NCI-H526 treated with DMSO at 0.1 percent for 48 hours (cell line): Measurements from ENCODE around the gene SMCP.
A peak's percentile ranks its signal among the peaks of the same experiment; 100 is the strongest.

Source experiments
- DNase-seq: peaks from one replicate; lab custom pipeline; 2025; lab: John Stamatoyannopoulos, UW

Gene SMCP

GRCh38 chr1:152878042-152878441, at the start of gene SMCP:
SMCP (plus strand) TSS chr1:152878322; CDS start chr1:152884423, 6,101 bp downstream.
- no peak for DNase-seq

GRCh38 chr1:152836870-152837269, 41.3 kb upstream of the SMCP start:
- no peak for DNase-seq

- DNase-seq, result no peak
Observed at GRCh38 chr1:152842556-152842955, 35.6 kb upstream of the SMCP start, which contains the start of gene LCE6A. LCE6A (plus strand) TSS chr1:152842856; CDS start chr1:152843521, 665 bp downstream.

- DNase-seq, result no peak
Observed at GRCh38 chr1:152855661-152856060, 22.5 kb upstream of the SMCP start.

- DNase-seq, result no peak
Observed at GRCh38 chr1:152858062-152858461, 20.1 kb upstream of the SMCP start.

GRCh38 chr1:152859696-152860095, 18.4 kb upstream of the SMCP start, which contains the start of gene LCE7A:
LCE7A (plus strand) TSS chr1:152859996; CDS start chr1:152860698, 702 bp downstream.
- no peak for DNase-seq

GRCh38 chr1:152860129-152860528, 18.0 kb upstream of the SMCP start:
- no peak for DNase-seq

- no peak for DNase-seq
Observed at GRCh38 chr1:152861374-152861773, 16.7 kb upstream of the SMCP start.

- no peak for DNase-seq
Observed at GRCh38 chr1:152864443-152864842, 13.7 kb upstream of the SMCP start.

GRCh38 chr1:152866321-152866720, 11.8 kb upstream of the SMCP start:
- no peak for DNase-seq

- DNase-seq, result peak; percentile 57
Observed at GRCh38 chr1:152869808-152870419, 8.2 kb upstream of the SMCP start.

- DNase-seq, result no peak
Observed at GRCh38 chr1:152870831-152871730, 7.0 kb upstream of the SMCP start.

GRCh38 chr1:152871731-152872126, 6.4 kb upstream of the SMCP start:
- no peak for DNase-seq

GRCh38 chr1:152873495-152873894, 4.6 kb upstream of the SMCP start:
- DNase-seq, result no peak

GRCh38 chr1:152876827-152877226, 1.3 kb upstream of the SMCP start:
- DNase-seq, result no peak

GRCh38 chr1:152879559-152880198, 1.6 kb downstream of the SMCP start:
- DNase-seq, result no peak

- no peak for DNase-seq
Observed at GRCh38 chr1:152880316-152880715, 2.2 kb downstream of the SMCP start.

GRCh38 chr1:152880907-152881306, 2.8 kb downstream of the SMCP start:
- no peak for DNase-seq

- no peak for DNase-seq
Observed at GRCh38 chr1:152884085-152884484, 6.0 kb downstream of the SMCP start.

- no peak for DNase-seq
Observed at GRCh38 chr1:152884506-152884905, 6.4 kb downstream of the SMCP start.

- DNase-seq, result no peak
Observed at GRCh38 chr1:152884966-152885624, 7.0 kb downstream of the SMCP start.

- no peak for DNase-seq
Observed at GRCh38 chr1:152886085-152886484, 8.0 kb downstream of the SMCP start.
